PC-9 (cell line): ENCODE results near the gene TP53AIP1. TPM values are rescaled to one million over a fixed set of nuclear protein-coding genes. Genes with fewer than 3 reads are reported as not detected.

ENCODE experiments used
- BruUV-seq: library from RNA; stranded (reverse); fragments of 400-500 nt; replicated peaks from 2 replicates; lab custom pipeline; 2021; lab: Mats Ljungman, UMichigan
- CTCF ChIA-PET: fragments of 300-600 bp; sonication (Branson Sonifier 250); formaldehyde crosslinking; loops from one replicate; lab custom pipeline; 2022; ENCODE audit warnings: antibody characterized with exemption; lab: Charles Lee
- POLR2A ChIA-PET: fragments of 300-600 bp; sonication (Branson Sonifier 250); formaldehyde crosslinking; loops from one replicate; lab custom pipeline; 2022; ENCODE audit warnings: antibody characterized with exemption; ENCODE audit not compliant: unreplicated experiment; lab: Charles Lee
- DNase-seq, 2 experiments: peaks; one replicate each; pipeline versions ENCODE4 v3.0.0 to v3.0.0-alpha.2; 2015 to 2022; ENCODE audit warnings: mixed read lengths in 1 of 2
- H2AFZ ChIP-seq: fragments of 200-600 bp; sonication (generic); 2 replicates; pipeline ENCODE4 v1.8.1; 2017; ENCODE audit warnings: antibody characterized with exemption
- H3F3A ChIP-seq: fragments of 200-600 bp; sonication (generic); 2 replicates; pipeline ENCODE4 v1.8.1; 2017; ENCODE audit warnings: antibody characterized with exemption, mild to moderate bottlenecking, low read depth; ENCODE audit not compliant: insufficient read depth
- H3K27ac ChIP-seq: fragments of 200-600 bp; sonication (generic); 2 replicates; pipeline ENCODE4 v1.6.1; 2016; ENCODE audit warnings: mixed run types
- H3K27me3 ChIP-seq: fragments of 200-600 bp; sonication (generic); 2 replicates; pipeline ENCODE4 v1.6.1; 2016; ENCODE audit warnings: low read depth, mixed run types; ENCODE audit not compliant: insufficient read depth
- H3K36me3 ChIP-seq: fragments of 200-600 bp; sonication (generic); 2 replicates; pipeline ENCODE4 v1.6.1; 2016; ENCODE audit warnings: low read depth, mixed run types
- H3K4me1 ChIP-seq: fragments of 200-600 bp; sonication (generic); replicated peaks from 2 replicates; pipeline ENCODE4 v1.6.1; 2016; ENCODE audit warnings: mixed run types; ENCODE audit not compliant: insufficient read depth
- H3K4me2 ChIP-seq: fragments of 200-600 bp; sonication (generic); 2 replicates; pipeline ENCODE4 v1.6.1; 2017; ENCODE audit warnings: mixed run types
- H3K4me3 ChIP-seq: fragments of 200-600 bp; sonication (generic); 2 replicates; pipeline ENCODE4 v1.6.1; 2016; ENCODE audit warnings: mixed run types
- H3K79me2 ChIP-seq: fragments of 200-600 bp; sonication (generic); 2 replicates; pipeline ENCODE4 v1.6.1; 2017; ENCODE audit warnings: low read depth, mixed run types
- H3K9me2 ChIP-seq: fragments of 200-600 bp; sonication (generic); 2 replicates; pipeline ENCODE4 v1.8.1; 2017; ENCODE audit warnings: mild to moderate bottlenecking; ENCODE audit not compliant: insufficient read depth
- H3K9me3 ChIP-seq: fragments of 200-600 bp; sonication (generic); 2 replicates; pipeline ENCODE4 v1.8.1; 2016; ENCODE audit warnings: low read depth; ENCODE audit not compliant: insufficient read depth
- H4K20me1 ChIP-seq: fragments of 200-600 bp; sonication (generic); 2 replicates; pipeline ENCODE4 v1.8.1; 2017; ENCODE audit not compliant: insufficient read depth
- CTCF ChIP-seq: fragments of 200-600 bp; sonication (generic); conservative IDR thresholded peaks from 2 replicates; pipeline ENCODE4 v1.6.1; 2017; ENCODE audit warnings: mixed run types, antibody characterized with exemption, mild to moderate bottlenecking, moderate library complexity
- EZH2 ChIP-seq: fragments of 200-600 bp; sonication (generic); IDR thresholded peaks from 2 replicates; pipeline ENCODE4 v1.8.0; 2017; ENCODE audit warnings: antibody characterized with exemption, low read depth
- intact Hi-C: fragments of 100-400 bp; cut with micrococcal nuclease; formaldehyde crosslinking; loops from one replicate; pipeline ENCODE4 v1.10.0; 2022; ENCODE audit not compliant: unreplicated experiment
- total RNA-seq: library from RNA; stranded (reverse); gene quantifications from 2 replicates; pipeline ENCODE4 v1.2.3, GENCODE V29; 2021

Gene TP53AIP1
- total RNA-seq, 1 experiment from 2014 or later = not detected

DNA sequence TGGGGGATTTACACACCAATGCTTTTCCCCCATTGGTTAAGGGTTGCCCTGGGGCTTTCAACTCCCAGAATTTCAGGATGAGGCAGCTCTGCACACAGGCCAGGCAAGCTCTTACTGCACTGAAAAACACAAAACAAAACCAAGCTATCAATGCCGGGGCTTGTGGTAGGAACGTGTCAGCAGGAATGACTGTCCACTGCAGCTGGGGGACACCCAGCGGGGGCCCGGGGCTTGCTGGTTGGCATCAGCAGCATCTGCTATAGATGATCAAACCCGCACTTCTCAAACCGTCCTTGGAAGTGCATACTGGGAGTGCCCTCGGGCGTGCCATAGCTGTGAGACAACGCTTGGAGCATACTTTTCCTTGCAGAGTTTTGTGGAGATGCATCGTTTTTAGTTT is 7.7 kb downstream of the TP53AIP1 start:
- intact Hi-C loops = no loop called here
- Histone ChIP-seq H3K4me1 (no peaks in the 10 kb centered on the region), H3K9me3 (no peaks in the 10 kb centered on the region), H2AFZ (no peak overlapping the region), H3K9me2 (no peaks in the 10 kb centered on the region), H3K27ac (no peak overlapping the region), H3K4me3 (no peak overlapping the region), H3F3A (no peaks in the 10 kb centered on the region), H3K36me3 (no peaks in the 10 kb centered on the region), H3K79me2 (no peaks in the 10 kb centered on the region), H3K4me2 (no peak overlapping the region), H3K27me3 (peaks cover 31% of the 10 kb centered on the region), H4K20me1 (no peaks in the 10 kb centered on the region)
- no peak for DNase-seq
- POLR2A ChIA-PET = no interaction called here
- CTCF ChIA-PET = no interaction called here
- no TSS peak for BruUV-seq
- no peak for TF ChIP-seq CTCF
- TF ChIP-seq EZH2 = no peak

- no peak overlapping the region for H3K4me2 ChIP-seq
- peaks cover 30% of the 10 kb centered on the region; the same call in 1 of the 2 replicates for H3K27me3 ChIP-seq
- no peaks in the 10 kb centered on the region for H3K9me3 ChIP-seq
- H3K9me2 ChIP-seq = no peaks in the 10 kb centered on the region
- ChIA-PET CTCF (interaction anchor here (0.6 kb wide), 1 partner anchor 22 kb away, joined by 4 read pairs; no protein-coding TSS in a partner anchor), POLR2A (no interaction called here)
- no TSS peak for BruUV-seq
- H3K4me1 ChIP-seq = no peaks in the 10 kb centered on the region
- no peak overlapping the region for H2AFZ ChIP-seq
- no peaks in the 10 kb centered on the region for H4K20me1 ChIP-seq
- no peaks in the 10 kb centered on the region for H3F3A ChIP-seq
- DNase-seq = no peak
- TF ChIP-seq EZH2 (no peak), CTCF (no peak)
- H3K4me3 ChIP-seq = no peak overlapping the region
- no peaks in the 10 kb centered on the region for H3K36me3 ChIP-seq
- no peaks in the 10 kb centered on the region for H3K79me2 ChIP-seq
- intact Hi-C loops = no loop called here
- H3K27ac ChIP-seq = no peak overlapping the region
Observed at GRCh38 chr11:128934351-128934750, 8.3 kb downstream of the TP53AIP1 start.

DNA sequence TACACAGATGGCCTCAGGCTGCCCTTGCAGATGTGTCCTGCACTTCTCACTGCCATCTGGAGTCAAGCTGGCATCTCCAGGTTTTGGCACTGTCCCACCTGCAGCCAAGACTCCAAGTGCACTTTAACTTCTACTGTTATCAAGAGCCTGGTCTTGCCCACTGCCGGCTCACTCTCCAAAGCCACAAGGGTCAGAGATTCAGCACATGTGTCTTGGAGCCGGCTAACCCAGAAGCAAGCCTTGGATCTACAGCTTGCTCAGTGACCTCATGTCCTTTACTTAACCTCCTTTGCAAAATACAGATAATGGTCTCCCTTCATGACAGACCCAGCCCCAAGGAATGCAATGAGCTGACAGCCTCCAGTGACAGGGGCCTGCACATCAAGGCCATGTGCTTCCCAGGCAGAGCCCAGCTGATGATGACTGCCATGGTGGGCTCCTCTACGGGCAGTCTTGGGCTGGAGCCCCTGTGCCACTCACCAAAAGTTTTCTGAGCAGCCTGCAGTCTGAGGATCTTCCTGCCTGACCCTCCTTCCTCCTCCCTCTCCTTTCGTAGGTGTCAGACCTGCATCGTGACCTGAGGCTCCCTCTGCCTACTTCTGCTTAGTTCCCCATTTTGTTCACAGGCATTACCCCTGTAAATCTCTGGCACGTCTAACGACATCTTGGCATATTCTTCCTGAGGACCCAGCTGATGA is 9.0 kb downstream of the TP53AIP1 start:
- H3K4me3 ChIP-seq = no peak overlapping the region
- BruUV-seq = no TSS peak
- no peaks in the 10 kb centered on the region for H3K9me2 ChIP-seq
- H3K79me2 ChIP-seq = no peaks in the 10 kb centered on the region
- CTCF ChIA-PET = interaction anchor here (0.6 kb wide), 1 partner anchor 23 kb away, joined by 4 read pairs; no protein-coding TSS in a partner anchor
- TF ChIP-seq CTCF = no peak
- no peak for TF ChIP-seq EZH2
- intact Hi-C loops = no loop called here
- H3K27me3 ChIP-seq = peaks cover 30% of the 10 kb centered on the region; the same call in 1 of the 2 replicates
- no peaks in the 10 kb centered on the region for H3K36me3 ChIP-seq
- H3K4me2 ChIP-seq = no peak overlapping the region
- H4K20me1 ChIP-seq = no peaks in the 10 kb centered on the region
- H3K27ac ChIP-seq = no peak overlapping the region
- H3K4me1 ChIP-seq = no peaks in the 10 kb centered on the region
- no peak for DNase-seq
- H3K9me3 ChIP-seq = no peaks in the 10 kb centered on the region
- H2AFZ ChIP-seq = no peak overlapping the region
- H3F3A ChIP-seq = no peaks in the 10 kb centered on the region
- POLR2A ChIA-PET = no interaction called here
